HepG2 (cell line): Measurements from ENCODE around the gene MIDN.

ENCODE experiments used
- BRCA1 ChIP-seq: sonication (generic); formaldehyde crosslinking; IDR thresholded peaks from 2 replicates; pipeline ENCODE4 v1.4.0; 2020; ENCODE audit warnings: missing genetic modification reagents
- MAFK ChIP-seq, 2 experiments: IDR thresholded peaks in 1 of 2; conservative IDR thresholded peaks in 1 of 2; 2 replicates each; pipeline ENCODE4 v1.6.1; 2011; ENCODE audit warnings: improper control_type of control experiment in 2 of 2, low read length in 2 of 2
- POLR2A ChIP-seq, 2 experiments: IDR thresholded peaks; 2 replicates each; pipeline ENCODE4 v1.6.1; 2011; ENCODE audit warnings: low read depth in 2 of 2, low read length in 2 of 2, mild to moderate bottlenecking in 1 of 2, moderate library complexity in 1 of 2; ENCODE audit not compliant: insufficient read depth in 1 of 2
- SNRNP70 ChIP-seq: fragments of 200-400 bp; formaldehyde crosslinking; IDR thresholded peaks from 2 replicates; pipeline ENCODE4 v1.6.1; 2017; ENCODE audit warnings: mild to moderate bottlenecking, low read depth, low read length, moderate library complexity
- ZNF431 ChIP-seq: sonication (generic); formaldehyde crosslinking; IDR thresholded peaks from 2 replicates; pipeline ENCODE4 v1.9.0; 2022; ENCODE audit warnings: missing genetic modification reagents, low read depth, mild to moderate bottlenecking, borderline replicate concordance
- TF ChIP-seq, protein P1 (sequence below): sonication (generic); formaldehyde crosslinking; IDR thresholded peaks from 2 replicates; pipeline ENCODE4 v1.5.0; 2020; ENCODE audit warnings: mild to moderate bottlenecking, missing genetic modification reagents, moderate library complexity

DNA sequence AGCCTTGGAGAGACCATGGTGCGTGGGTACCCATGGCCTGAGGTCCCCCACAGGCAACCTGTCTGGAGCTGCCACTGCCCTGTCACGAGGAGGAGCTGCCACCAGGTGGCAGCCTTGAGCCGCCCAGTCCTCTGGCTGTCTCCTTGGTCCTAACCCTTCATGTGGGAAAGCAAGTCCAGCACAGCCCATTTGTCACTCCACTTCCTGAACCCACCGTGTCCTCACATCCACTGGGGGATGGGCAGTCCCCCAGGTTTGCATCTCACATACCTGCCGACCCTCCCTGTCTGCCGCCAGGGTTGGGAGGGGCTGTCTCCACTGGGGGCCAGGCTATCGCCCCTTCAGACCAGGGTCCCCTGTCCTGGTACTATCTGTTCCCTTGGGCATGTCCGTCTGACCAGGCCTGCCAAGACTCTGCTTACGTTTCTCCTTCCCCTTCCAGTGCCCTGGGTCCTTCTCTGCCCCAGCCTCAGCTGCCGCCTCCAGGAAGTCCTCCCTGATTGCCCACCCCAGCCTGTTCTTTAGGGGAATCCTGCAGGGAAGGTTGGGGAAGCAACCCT is 31.5 kb downstream of the MIDN start:
- TF ChIP-seq MAFK (conservative IDR thresholded peaks at IDR 0.05 in 1 of 2, IDR thresholded peaks at IDR 0.05 in 1 of 2; ENCODE audit: low read length in 2 of 2) (no peak), BRCA1 (CRISPR knock-in tag) (no peak), SNRNP70 (no peak), POLR2A (IDR thresholded peaks at IDR 0.05; ENCODE audit: insufficient read depth in 1 of 2, low read depth in 2 of 2, low read length in 2 of 2) (peak in 1 of 2 experiments; percentile 8; a peak in 1 of 4 replicates), ZNF431 (CRISPR knock-in tag) (no peak)
- TF ChIP-seq, protein P1, sequence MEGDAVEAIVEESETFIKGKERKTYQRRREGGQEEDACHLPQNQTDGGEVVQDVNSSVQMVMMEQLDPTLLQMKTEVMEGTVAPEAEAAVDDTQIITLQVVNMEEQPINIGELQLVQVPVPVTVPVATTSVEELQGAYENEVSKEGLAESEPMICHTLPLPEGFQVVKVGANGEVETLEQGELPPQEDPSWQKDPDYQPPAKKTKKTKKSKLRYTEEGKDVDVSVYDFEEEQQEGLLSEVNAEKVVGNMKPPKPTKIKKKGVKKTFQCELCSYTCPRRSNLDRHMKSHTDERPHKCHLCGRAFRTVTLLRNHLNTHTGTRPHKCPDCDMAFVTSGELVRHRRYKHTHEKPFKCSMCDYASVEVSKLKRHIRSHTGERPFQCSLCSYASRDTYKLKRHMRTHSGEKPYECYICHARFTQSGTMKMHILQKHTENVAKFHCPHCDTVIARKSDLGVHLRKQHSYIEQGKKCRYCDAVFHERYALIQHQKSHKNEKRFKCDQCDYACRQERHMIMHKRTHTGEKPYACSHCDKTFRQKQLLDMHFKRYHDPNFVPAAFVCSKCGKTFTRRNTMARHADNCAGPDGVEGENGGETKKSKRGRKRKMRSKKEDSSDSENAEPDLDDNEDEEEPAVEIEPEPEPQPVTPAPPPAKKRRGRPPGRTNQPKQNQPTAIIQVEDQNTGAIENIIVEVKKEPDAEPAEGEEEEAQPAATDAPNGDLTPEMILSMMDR (CRISPR knock-in tag): peak; percentile 97
